ENCODE measurements around the gene EIF4E2. TPM values are rescaled to one million over a fixed set of nuclear protein-coding genes. Genes with fewer than 3 reads are reported as not detected.

The EIF4E2 gene
- total and polyA plus RNA-seq, 2 donors (not counting 3 experiments of a cell fraction or from before 2014, with no cell fraction given) = 50.0 to 96.5 TPM

- POLR2A ChIA-PET = no interaction called here
- H3K9me1 ChIP-seq (replicated peaks; ENCODE audit: control insufficient read depth, extremely low read depth, insufficient read depth, low read length) = no peaks in the 10 kb centered on the region
- H3K27me3 ChIP-seq (ENCODE audit: control insufficient read depth in 2 of 2, insufficient read depth in 2 of 2, low read length in 2 of 2) = no peaks in the 10 kb centered on the region
- no peak overlapping the region for H3K27ac ChIP-seq (ENCODE audit: insufficient read depth, low read depth, low read length)
- DNase-seq (ENCODE audit: low read depth, low spot score) = no peak
- peaks cover 6% of the 10 kb centered on the region for H3K4me1 ChIP-seq (ENCODE audit: control insufficient read depth, extremely low read depth, insufficient read depth, low read length)
- H3K4me3 ChIP-seq (replicated peaks in 1 of 3; ENCODE audit: insufficient read depth in 1 of 3, low read depth in 1 of 3, low read length in 3 of 3) = no peak overlapping the region
- H4K20me1 ChIP-seq (replicated peaks; ENCODE audit: control insufficient read depth, extremely low read depth, insufficient read depth, low read length) = no peaks in the 10 kb centered on the region
- H3K9ac ChIP-seq (replicated peaks; ENCODE audit: extremely low read depth, insufficient read depth, low read length) = no peak overlapping the region
- H3K36me3 ChIP-seq (ENCODE audit: control insufficient read depth in 2 of 2, extremely low read depth in 1 of 2, insufficient read depth in 2 of 2, low read length in 2 of 2) = no peaks in the 10 kb centered on the region
- dilution Hi-C loops (cut with MboI; ENCODE audit: extremely low pct_ligation_motif_present, low sequenced_read_pairs) = no loop called here
- CTCF ChIA-PET = no interaction called here
- FAIRE-seq = no peak
- H3K9me3 ChIP-seq (replicated peaks; ENCODE audit: control insufficient read depth, insufficient read depth, low read length) = no peaks in the 10 kb centered on the region
- H2AFZ ChIP-seq (ENCODE audit: low read depth, low read length) = no peak overlapping the region
- intact Hi-C loops (cut with micrococcal nuclease) = no loop called here
- TF ChIP-seq POLR2A (IDR thresholded peaks at IDR 0.05; ENCODE audit: low read depth, low read length) (no peak), JUN (IDR thresholded peaks at IDR 0.05; ENCODE audit: borderline replicate concordance, insufficient read depth, insufficient read length, low read depth) (no peak), MYC (IDR thresholded peaks at IDR 0.05; ENCODE audit: low read depth, low read length) (no peak), GATA2 (IDR thresholded peaks at IDR 0.05; ENCODE audit: insufficient read depth, insufficient read length, low read depth, low read length) (no peak), EZH2 (IDR thresholded peaks at IDR 0.05; ENCODE audit: borderline replicate concordance, low read depth, low read length, severe bottlenecking) (no peak), POLR2AphosphoS5 (IDR thresholded peaks at IDR 0.05; ENCODE audit: insufficient read depth, low read depth, low read length) (no peak), FOS (IDR thresholded peaks at IDR 0.05; ENCODE audit: borderline replicate concordance, insufficient read depth, low read length) (no peak)
- TF ChIP-seq, protein P1, sequence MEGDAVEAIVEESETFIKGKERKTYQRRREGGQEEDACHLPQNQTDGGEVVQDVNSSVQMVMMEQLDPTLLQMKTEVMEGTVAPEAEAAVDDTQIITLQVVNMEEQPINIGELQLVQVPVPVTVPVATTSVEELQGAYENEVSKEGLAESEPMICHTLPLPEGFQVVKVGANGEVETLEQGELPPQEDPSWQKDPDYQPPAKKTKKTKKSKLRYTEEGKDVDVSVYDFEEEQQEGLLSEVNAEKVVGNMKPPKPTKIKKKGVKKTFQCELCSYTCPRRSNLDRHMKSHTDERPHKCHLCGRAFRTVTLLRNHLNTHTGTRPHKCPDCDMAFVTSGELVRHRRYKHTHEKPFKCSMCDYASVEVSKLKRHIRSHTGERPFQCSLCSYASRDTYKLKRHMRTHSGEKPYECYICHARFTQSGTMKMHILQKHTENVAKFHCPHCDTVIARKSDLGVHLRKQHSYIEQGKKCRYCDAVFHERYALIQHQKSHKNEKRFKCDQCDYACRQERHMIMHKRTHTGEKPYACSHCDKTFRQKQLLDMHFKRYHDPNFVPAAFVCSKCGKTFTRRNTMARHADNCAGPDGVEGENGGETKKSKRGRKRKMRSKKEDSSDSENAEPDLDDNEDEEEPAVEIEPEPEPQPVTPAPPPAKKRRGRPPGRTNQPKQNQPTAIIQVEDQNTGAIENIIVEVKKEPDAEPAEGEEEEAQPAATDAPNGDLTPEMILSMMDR (IDR thresholded peaks at IDR 0.05; ENCODE audit: extremely low read depth in 1 of 2, insufficient read depth in 1 of 2, low read depth in 1 of 2, low read length in 2 of 2) = no peak
- TF ChIP-seq, protein P2, sequence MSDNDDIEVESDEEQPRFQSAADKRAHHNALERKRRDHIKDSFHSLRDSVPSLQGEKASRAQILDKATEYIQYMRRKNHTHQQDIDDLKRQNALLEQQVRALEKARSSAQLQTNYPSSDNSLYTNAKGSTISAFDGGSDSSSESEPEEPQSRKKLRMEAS (IDR thresholded peaks at IDR 0.05; ENCODE audit: insufficient read depth, insufficient read length) = no peak
- no peak overlapping the region for H3K4me2 ChIP-seq (ENCODE audit: insufficient read depth, low read length)
- BruUV-seq (replicated peaks) = no TSS peak
- peaks cover 27% of the 10 kb centered on the region for H3K79me2 ChIP-seq (ENCODE audit: control insufficient read depth, insufficient read depth, low read length)
Measured at GRCh38 chr2:232547991-232548390, 2.5 kb upstream of the EIF4E2 start.

Measured in endothelial cell of umbilical vein (primary cell).